IPS-20b (cell line): ENCODE results near the gene NPY.

Experiments used
- H3K27ac ChIP-seq: one replicate; pipeline ENCODE4 v1.5.1; 2013; ENCODE audit warnings: low read length
- H3K27me3 ChIP-seq: 2 replicates; pipeline ENCODE4 v1.6.1; 2013; ENCODE audit warnings: mild to moderate bottlenecking, low read length, inconsistent platforms; ENCODE audit not compliant: insufficient read depth
- H3K36me3 ChIP-seq: 2 replicates; pipeline ENCODE4 v1.6.1; 2013; ENCODE audit warnings: low read depth, mild to moderate bottlenecking, inconsistent platforms, low read length, moderate library complexity; ENCODE audit not compliant: insufficient read depth
- H3K4me1 ChIP-seq: 2 replicates; pipeline ENCODE4 v1.6.1; 2013; ENCODE audit warnings: mild to moderate bottlenecking, control low read depth, inconsistent platforms, low read length, moderate library complexity; ENCODE audit not compliant: insufficient read depth
- H3K4me3 ChIP-seq: 2 replicates; pipeline ENCODE4 v1.5.1; 2013; ENCODE audit warnings: mild to moderate bottlenecking, low read length, inconsistent platforms
- H3K9ac ChIP-seq: 2 replicates; pipeline ENCODE4 v1.6.1; 2013; ENCODE audit warnings: low read depth, mild to moderate bottlenecking, inconsistent platforms, low read length, moderate library complexity
- H3K9me3 ChIP-seq: 2 replicates; pipeline ENCODE4 v1.6.1; 2013; ENCODE audit warnings: mild to moderate bottlenecking, low read depth, low read length, inconsistent platforms; ENCODE audit not compliant: insufficient read depth

The NPY gene

DNA sequence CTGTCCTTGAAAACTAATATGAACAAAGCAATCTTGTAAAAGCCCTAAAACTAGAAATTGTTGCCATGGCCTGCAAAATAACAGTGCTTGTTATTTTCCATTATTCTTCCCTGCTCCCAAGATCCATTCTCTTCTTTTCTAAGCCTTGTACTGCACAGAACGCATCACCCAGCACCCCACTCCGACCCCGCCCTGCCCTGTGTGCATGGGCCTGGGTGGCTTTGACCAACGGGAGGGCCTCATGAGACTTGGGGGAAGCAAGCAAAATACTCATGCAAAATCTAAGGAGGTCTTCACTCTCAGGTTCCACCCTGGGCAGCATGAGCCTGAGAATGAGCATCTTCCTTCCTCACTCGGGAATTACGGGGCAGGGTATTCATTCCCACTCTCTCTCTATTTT, 32.4 kb downstream of the NPY start:
- Histone ChIP-seq H3K4me3 (no peak overlapping the region), H3K4me1 (no peaks in the 10 kb centered on the region; the same call in 1 of the 2 replicates), H3K27ac (no peak overlapping the region), H3K9ac (no peak overlapping the region), H3K27me3 (no peaks in the 10 kb centered on the region), H3K9me3 (no peaks in the 10 kb centered on the region), H3K36me3 (no peaks in the 10 kb centered on the region)

DNA sequence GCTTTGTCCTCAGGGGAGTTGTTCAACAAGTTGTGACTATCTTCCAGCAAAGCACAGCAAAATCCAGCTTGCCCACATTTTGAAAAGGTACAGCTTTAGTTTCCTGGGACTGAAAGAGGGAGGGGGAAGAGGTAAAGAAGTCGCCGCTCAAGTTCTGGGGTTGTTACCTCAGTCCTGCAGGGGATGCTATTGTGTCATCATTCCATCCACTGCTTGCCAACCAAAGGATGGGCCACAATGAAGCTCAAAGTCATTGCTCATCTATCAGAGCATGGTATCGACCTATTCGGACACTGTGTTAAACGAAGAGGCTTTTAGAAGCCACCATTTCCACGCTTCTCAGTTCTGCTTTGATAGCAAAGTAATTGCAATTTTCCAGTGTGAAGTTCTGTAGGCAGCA, 34.3 kb downstream of the NPY start:
- no peaks in the 10 kb centered on the region for H3K9me3 ChIP-seq
- peaks cover 3% of the 10 kb centered on the region; the same call in 1 of the 2 replicates for H3K4me1 ChIP-seq
- H3K9ac ChIP-seq: no peak overlapping the region
- no peaks in the 10 kb centered on the region for H3K36me3 ChIP-seq
- no peaks in the 10 kb centered on the region for H3K27me3 ChIP-seq
- no peak overlapping the region for H3K27ac ChIP-seq
- H3K4me3 ChIP-seq: no peak overlapping the region

- Histone ChIP-seq H3K4me3 (no peak overlapping the region), H3K9me3 (no peaks in the 10 kb centered on the region), H3K27ac (no peak overlapping the region), H3K4me1 (peaks cover 3% of the 10 kb centered on the region; the same call in 1 of the 2 replicates), H3K27me3 (no peaks in the 10 kb centered on the region), H3K9ac (no peak overlapping the region), H3K36me3 (no peaks in the 10 kb centered on the region)
Measured at GRCh38 chr7:24319209-24319608, 35.2 kb downstream of the NPY start.

GRCh38 chr7:24323961-24324480, 40.0 kb downstream of the NPY start:
- Histone ChIP-seq H3K36me3 (no peaks in the 10 kb centered on the region), H3K27me3 (no peaks in the 10 kb centered on the region), H3K9me3 (no peaks in the 10 kb centered on the region), H3K27ac (no peak overlapping the region), H3K4me3 (no peak overlapping the region), H3K4me1 (0 out of 2 replicates have a peak, but pooled peaks cover 3% of the 10 kb centered on the region), H3K9ac (no peak overlapping the region)

- Histone ChIP-seq H3K27ac (no peak overlapping the region), H3K27me3 (no peaks in the 10 kb centered on the region), H3K9me3 (no peaks in the 10 kb centered on the region), H3K9ac (no peak overlapping the region), H3K4me3 (no peak overlapping the region), H3K36me3 (no peaks in the 10 kb centered on the region), H3K4me1 (0 out of 2 replicates have a peak, but pooled peaks cover 3% of the 10 kb centered on the region)
Measured at GRCh38 chr7:24325708-24326107, 41.7 kb downstream of the NPY start.

GRCh38 chr7:24328050-24328449, 44.1 kb downstream of the NPY start:
- no peak overlapping the region for H3K4me3 ChIP-seq
- H3K27ac ChIP-seq: no peak overlapping the region
- H3K9ac ChIP-seq: no peak overlapping the region
- no peaks in the 10 kb centered on the region for H3K9me3 ChIP-seq
- no peaks in the 10 kb centered on the region for H3K4me1 ChIP-seq
- no peaks in the 10 kb centered on the region for H3K27me3 ChIP-seq
- H3K36me3 ChIP-seq: no peaks in the 10 kb centered on the region

- H3K9ac ChIP-seq: no peak overlapping the region
- no peaks in the 10 kb centered on the region for H3K36me3 ChIP-seq
- H3K4me1 ChIP-seq: no peaks in the 10 kb centered on the region
- no peak overlapping the region for H3K27ac ChIP-seq
- H3K27me3 ChIP-seq: no peaks in the 10 kb centered on the region
- no peak overlapping the region for H3K4me3 ChIP-seq
- H3K9me3 ChIP-seq: no peaks in the 10 kb centered on the region
Measured at GRCh38 chr7:24328894-24329293, 44.9 kb downstream of the NPY start.

DNA sequence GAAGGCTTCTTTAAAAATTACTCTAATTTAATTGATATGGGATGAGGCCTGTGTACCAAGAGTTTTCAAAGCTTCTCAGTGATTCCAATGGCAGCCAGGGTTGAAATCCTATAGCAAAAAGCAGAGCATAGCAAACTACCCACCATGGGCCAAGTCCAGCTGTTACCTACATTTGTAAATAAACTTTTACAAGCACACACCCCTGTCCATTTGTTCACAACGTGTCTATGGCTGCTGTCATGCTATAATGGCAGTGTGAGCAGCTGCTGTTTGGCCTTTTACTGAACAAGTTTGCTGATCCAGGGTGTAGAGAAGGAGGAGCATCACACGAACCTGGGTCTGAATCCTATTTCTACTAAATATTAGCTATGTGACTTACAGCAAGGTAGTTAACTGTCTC, 50.0 kb downstream of the NPY start:
- Histone ChIP-seq H3K9ac (no peak overlapping the region), H3K4me1 (peaks cover 21% of the 10 kb centered on the region)

GRCh38 chr7:24334627-24335026, 50.6 kb downstream of the NPY start:
- H3K4me1 ChIP-seq: peaks cover 21% of the 10 kb centered on the region
- no peak overlapping the region for H3K27ac ChIP-seq
- no peak overlapping the region for H3K9ac ChIP-seq
- H3K36me3 ChIP-seq: no peaks in the 10 kb centered on the region
- H3K27me3 ChIP-seq: peaks cover 31% of the 10 kb centered on the region
- no peaks in the 10 kb centered on the region for H3K9me3 ChIP-seq
- H3K4me3 ChIP-seq: no peak overlapping the region

More for the DNA sequence above, 50.0 kb downstream of the NPY start:
- H3K27ac ChIP-seq: no peak overlapping the region
- H3K36me3 ChIP-seq: no peaks in the 10 kb centered on the region
- no peaks in the 10 kb centered on the region for H3K9me3 ChIP-seq
- H3K27me3 ChIP-seq: peaks cover 31% of the 10 kb centered on the region
- no peak overlapping the region for H3K4me3 ChIP-seq

DNA sequence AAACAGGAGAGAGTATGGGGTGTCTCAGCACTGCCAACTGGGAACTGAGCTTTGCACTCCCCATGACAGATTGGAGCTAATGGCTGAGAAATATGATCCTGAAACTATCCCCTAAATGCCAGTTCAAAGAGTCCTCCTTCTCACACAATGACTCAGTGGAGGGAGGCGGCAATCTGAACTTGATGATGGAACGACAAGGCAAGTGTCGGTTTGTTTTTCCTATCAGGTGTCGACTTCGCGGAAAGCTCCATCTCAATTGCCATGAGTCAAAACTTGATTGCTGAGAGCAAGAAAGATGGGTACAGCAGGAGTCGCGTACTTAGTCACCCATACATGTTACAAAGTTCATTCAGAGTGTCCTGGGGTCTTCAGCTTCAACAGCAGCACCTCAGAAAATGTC, 52.5 kb downstream of the NPY start:
- Histone ChIP-seq H3K4me3 (peak overlapping the region; percentile 44), H3K9me3 (no peaks in the 10 kb centered on the region), H3K27ac (no peak overlapping the region), H3K27me3 (peaks cover 31% of the 10 kb centered on the region), H3K4me1 (peaks cover 21% of the 10 kb centered on the region), H3K36me3 (no peaks in the 10 kb centered on the region), H3K9ac (no peak overlapping the region)

DNA sequence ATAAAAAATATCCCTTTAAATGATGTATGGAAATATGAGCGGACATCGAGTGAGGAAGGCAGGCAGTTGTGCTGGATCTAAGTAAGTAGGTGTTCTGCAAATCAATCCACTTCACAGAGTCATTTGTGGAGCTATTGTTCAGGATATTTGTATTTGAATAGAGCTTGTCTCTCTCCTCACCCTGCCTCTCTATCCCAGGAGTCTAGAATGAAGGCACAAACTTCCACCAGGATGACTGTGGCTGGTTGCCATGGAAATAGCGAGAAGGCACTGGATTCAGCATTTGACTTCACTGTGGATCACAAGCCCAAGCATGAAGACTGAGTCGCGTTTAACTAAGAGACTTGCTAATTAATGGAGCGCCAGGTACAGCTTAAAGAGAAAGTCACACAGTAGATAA, 53.2 kb downstream of the NPY start:
- no peak overlapping the region for H3K27ac ChIP-seq
- H3K4me3 ChIP-seq: peak overlapping the region; percentile 44
- H3K27me3 ChIP-seq: peaks cover 31% of the 10 kb centered on the region
- H3K9ac ChIP-seq: no peak overlapping the region
- no peaks in the 10 kb centered on the region for H3K9me3 ChIP-seq
- no peaks in the 10 kb centered on the region for H3K36me3 ChIP-seq
- H3K4me1 ChIP-seq: peaks cover 25% of the 10 kb centered on the region

GRCh38 chr7:24339575-24339974, 55.6 kb downstream of the NPY start:
- H3K9ac ChIP-seq: no peak overlapping the region
- peaks cover 25% of the 10 kb centered on the region for H3K4me1 ChIP-seq
- no peak overlapping the region for H3K4me3 ChIP-seq
- H3K27ac ChIP-seq: no peak overlapping the region
- peaks cover 31% of the 10 kb centered on the region for H3K27me3 ChIP-seq
- H3K36me3 ChIP-seq: no peaks in the 10 kb centered on the region
- no peaks in the 10 kb centered on the region for H3K9me3 ChIP-seq
